CD4-positive, alpha-beta T cell treated with Interleukin-10 for 1 hour (primary cell): ENCODE results near the gene PLA2R1.

Source experiments
- DNase-seq: peaks from one replicate; pipeline ENCODE4 v3.0.0-alpha.2; 2020

Gene PLA2R1

DNA sequence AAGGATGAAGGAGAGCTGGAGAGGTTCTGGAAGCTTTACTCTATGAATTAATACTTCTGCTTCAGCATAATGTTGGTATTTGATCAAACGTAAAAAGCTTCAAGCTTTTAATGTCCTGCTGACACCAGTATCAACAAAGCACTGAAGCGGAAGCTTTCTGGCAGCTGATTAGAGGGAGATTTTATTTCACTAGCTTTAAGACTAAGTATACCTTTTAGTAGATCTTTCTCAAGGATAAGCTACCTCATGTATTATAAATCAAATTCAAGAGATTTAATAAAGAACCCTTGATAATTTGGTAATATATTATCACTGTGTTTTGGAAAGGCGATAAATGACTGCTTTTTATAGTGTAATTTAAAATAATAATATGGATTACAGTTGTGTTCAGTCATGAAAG, 136.4 kb downstream of the PLA2R1 start:
- DNase-seq: no peak

DNA sequence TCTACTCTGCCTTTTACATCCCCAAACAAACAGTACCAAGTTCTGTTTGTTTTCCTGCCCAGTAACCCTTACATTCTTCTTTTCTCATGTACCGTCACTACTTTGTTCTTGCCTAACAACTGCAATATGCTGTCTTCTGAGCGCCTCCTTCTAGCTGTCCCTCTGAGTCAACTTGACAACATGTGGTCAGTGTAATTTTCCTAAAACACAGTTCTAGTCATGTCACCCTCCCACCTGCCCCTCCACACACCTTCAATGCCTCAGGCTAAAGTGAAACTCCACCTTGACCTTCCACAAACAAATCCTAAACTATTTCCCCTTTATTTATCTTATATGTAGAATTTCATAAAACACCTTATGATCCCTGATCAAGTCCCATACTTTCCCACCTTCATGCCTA, 139.9 kb downstream of the PLA2R1 start:
- no peak for DNase-seq

DNA sequence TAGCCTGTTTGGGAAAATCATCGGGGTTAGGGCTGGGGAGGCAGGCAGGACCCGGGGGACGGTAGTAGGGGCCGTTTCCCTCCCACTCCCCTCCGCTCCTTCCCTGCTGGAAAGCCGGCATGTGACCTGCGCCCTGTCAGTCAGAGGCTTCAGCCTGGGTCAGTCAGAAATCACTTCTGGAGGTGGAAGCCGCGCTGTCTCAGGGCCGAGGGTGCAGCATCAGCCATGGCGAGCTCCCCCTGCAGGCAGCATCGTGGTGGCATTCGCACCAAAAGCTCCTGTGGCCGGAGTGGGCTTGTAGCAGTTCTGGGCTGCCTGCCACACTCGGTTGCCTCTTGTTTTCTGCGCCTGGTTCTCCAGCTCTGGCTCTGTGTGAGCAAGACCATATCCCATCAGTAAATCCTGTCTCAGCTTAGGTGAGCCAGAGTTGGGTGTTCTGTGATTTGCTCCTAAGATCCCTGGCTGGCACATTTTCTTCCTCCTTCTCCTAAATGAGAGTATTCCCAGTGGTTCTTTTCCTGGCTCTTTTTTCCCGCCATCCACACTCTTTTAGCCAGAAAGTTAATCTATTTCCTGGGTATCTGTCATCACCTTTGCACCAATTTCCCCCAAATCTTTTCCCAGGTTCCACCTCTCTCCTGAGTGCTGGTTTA, 140.5 kb downstream of the PLA2R1 start:
- peak; percentile 70 for DNase-seq

DNA sequence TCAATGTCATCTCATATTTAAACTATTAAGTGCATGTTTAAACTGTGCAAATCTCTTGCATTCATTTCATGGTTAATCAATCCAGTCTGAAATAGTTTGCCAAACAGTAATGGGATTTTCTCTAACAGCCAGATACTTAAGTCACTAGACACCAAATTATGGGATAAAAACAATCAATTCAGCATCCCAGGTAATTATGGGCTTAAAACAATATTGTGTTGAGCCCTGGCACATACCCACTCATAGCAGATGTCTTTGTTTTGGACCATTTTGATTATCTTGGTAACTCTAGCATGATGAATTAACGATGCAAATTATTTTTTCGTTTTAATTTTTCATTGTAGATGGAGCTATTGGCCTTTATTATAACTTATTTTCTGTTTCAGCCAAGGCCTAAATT, 145.9 kb downstream of the PLA2R1 start:
- no peak for DNase-seq

DNA sequence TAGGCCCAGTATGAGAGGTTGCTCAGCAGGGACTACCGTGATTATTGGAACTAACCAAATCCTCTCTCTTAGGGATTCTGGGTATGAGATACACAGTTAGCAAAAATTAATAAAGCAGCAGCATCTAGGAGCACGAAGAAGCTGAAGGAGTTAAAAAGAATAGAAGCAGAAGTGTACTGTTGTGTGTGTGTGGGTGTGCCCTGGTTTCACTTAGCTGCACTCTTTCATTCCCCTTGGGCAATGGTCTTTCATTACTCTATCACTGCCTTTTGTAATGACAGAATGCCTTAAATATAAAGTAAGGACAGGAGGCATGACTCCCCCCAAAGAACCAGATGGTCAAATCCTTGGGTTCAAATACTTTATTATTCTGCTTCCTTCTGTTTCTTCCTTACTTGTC, 148.5 kb downstream of the PLA2R1 start:
- no peak for DNase-seq

DNA sequence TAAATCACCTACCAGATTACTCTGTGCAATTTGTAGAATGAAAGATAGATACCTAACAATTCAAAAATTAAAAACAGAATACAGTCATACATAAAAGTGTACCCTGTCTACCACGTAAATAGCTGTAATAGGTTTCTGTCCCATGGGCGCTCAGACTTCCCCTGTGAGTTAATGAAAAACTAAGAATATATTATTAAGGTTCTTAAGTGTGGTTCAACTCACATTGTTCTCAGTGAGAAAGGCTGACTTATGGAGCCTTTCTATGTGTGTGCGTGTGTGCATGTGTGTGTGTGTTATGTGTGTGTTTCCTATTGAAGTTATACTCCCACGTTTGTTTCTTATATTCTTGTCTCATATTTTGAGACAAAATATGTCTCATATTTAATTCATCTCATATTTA, 149.8 kb downstream of the PLA2R1 start:
- no peak for DNase-seq

DNA sequence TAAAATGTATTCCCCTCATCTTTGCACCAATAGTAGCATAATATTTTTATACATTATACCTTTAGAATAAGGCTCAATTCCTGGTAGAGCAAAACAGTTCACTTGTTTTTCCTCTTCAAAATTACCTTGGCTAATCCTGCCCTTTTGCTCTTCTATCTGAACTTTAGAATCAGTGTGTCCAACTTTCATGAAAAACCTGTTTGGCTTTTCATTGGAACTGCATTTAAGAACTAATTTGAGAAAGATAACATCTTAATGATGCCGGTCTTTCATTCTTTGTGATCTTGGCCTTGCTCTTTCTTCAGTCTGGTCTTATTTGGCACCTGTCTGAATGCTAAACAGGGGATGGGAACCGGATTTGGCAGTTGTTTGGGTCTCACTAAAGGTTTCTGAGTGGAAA, 151.5 kb downstream of the PLA2R1 start:
- DNase-seq: no peak

DNA sequence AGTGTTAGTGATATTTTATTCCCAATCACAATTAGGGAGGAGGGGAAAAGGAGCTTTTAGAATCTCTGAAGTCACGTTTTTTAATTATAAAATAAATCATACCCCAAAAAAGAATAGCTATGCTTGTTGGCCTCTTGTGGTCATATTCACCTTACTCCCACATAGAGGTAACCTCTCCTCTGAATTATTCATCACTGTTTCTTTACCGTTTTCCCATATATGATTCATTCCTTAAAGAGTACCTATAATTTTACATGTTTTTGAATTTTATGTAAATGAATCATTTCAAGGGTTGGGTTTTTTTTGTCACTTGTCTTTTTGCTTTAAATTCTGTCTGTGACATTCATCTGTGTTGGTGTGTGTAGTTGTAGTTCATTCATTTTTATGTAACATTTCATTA, 153.8 kb downstream of the PLA2R1 start:
- no peak for DNase-seq

DNA sequence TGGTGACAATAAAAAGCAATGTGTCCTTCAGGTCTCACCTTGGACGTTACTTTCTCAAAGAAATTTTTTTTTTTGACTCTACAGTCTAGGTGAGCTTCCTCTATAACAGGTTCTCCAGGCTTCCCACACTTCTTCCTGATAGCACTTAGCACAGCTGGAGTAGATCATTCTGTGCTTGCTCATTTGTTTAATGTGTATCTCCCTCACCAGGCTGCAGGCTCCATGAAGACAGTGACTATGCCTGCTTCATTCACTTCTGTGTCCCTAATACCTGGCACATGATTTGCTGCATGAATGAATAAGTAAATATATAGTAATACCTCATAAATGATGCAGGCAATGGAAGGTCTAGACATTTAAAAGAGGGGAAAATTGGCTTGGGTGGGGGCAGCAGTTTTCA, 154.5 kb downstream of the PLA2R1 start:
- DNase-seq: no peak

DNA sequence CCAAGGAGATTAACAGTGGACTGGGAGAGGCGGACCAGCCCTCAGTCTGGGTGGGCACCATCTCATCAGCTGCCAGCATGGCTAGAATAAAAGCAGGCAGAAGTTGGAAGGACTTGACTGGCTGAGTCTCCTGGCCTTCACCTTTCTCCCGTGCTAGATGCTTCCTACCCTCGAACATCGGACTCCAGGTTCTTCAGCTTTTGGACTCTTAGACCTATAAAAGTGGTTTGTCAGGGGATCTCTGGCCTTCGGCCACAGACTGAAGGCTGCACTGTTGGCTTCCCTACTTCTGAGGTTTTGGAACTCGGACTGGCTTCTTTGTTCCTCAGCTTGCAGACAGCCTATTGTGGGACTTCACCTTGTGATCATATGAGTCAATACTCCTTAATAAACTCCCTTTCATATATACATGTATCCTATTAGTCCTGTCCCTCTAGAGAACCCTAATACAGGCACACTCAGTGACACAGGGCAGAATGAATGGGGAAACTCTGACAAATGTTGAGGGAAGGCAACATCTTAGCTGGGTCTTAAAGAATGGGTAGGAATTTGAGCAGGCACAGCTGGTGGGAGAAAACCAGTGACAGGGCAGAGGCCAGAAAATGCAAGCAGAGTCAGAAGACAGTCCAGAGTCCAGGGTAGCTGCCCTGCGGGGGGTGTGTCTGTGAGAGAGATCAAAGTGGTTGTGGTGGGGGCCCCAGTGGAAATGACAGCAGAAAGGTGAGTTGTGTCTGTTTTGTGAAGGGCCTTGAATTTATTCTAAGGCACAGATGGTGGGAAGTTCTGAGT, 156.3 kb downstream of the PLA2R1 start:
- DNase-seq: no peak

DNA sequence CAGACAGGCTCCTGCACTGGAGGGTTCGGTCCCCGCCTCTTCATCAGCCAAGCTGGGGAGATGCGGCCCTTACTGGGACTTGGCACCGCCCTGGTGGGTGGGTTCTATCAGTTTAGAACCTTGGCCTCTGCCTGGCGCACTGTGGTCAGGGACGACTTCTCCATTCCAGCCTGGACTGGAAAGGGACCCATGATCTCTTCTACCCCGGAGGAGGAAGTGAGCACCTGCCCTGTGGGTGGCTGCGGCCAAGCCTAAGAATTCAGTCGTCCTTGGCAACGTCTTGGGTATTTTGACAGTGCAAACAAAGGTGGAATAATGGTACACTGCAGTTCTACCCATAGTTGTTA, 157.5 kb downstream of the PLA2R1 start:
- no peak for DNase-seq

DNA sequence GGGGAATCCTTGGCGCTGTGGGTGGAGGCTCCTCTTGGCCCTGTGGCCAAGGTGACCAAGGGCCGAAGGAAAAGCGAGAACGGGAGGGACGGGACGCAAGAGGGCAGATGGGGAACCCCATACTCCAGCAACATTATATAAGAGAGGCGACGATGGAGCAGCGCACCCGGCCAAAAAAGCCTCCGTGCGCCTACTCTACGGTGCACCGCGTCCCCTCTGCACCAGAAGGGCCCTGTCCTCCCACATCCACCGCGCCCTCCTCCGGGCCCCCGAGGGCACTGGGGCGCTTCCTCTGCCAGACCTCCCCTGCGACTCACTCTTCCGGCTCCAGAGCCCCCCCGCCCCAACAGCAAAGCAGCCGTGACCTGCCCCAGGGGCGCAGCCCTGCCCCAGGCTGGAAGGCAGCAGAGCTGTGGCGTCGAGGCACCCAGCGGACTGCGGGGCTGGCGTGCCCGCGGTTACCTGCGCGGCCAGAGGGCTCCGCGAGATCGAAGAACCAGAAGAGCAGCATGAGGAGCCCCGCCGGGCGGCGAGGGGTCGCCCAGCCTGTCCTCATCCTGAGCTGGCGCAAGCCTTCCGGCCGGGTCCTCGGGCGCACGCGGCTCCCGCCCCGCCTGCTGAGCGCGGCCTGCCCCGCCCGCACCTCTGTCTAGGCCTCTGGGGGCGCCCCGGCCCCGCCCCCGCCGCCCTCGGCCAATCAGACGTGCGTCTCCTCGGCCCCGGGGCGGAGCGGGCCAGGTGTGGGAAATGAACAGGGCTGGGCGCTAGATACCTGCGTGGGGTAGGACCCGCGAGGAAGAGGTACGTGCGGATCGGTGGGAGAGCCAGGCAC, 158.1 kb downstream of the PLA2R1 start, which contains the start of gene LY75:
Gene LY75 (minus strand): TSS at position 630 of the 832 bp plus-strand sequence.
- peak; percentile 87 for DNase-seq

DNA sequence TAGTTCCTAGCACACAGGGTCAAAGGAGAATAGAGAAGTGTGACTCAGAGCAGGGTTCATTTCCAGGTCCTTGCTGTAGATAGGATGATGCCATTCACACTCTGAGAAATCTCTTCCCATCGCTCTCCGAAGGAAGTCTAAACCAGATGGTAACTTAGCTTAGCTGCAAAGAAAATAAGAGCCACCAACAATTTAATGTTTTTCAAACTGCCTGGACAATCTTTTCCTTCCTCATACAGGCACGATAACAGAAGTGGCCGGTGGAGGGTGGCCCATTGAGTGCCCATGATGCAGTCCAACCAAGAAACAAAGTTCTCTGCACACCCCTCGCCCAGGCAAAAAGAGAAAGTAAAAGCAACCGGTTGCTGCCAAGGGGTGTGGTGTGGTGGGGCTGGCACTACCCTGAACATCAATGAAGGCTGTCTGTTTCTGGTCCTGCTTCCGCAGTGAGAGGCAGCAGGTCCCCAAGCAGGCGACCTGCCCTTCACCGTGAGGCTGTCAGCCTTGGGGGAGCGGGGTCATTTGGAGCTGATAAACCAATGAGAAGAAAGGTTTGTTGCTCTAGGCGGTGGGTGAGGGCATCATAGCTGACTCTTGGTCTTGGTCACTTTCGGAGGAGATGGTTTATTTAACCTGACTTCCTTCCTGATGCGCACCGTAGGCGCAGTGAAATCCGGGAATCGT, 158.8 kb downstream of the PLA2R1 start:
- DNase-seq: peak; percentile 77

DNA sequence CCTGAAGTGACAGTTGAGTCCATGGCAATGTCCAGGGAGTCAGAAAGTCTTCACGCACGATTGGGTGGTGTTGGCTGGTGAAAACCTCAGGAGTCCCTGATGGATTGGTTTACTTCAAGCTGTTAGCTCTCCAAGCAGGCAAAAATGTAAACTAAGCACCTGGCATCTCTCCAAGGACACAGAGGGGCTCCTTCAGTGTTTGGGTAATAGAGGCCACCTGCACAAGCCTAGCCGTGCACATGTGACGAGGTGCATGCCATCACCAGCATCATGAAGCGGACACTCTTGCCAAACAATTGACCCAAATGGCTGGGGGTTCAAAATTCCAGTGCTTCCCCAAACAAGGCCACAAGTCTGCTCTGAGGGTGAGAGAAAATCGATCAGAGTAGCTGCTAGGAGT, 159.7 kb downstream of the PLA2R1 start:
- no peak for DNase-seq

DNA sequence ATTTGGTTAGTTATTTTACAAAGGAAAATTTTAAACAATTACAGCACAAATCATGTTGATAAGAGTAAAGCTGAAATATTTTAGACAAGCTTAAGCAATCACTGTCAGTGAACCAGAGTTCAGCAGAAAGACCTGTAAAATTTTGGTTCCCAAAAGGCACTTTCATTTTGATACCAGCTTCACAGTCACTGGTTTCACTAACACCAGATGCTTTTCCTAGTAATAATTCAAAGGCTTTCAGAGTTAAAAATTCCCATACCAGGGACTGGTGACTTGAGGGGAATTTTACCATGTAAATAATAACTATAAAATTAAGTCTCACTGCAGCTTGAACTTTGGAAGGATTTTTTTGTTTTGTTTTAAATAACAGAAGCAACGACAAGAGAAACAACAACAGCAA, 162.1 kb downstream of the PLA2R1 start:
- no peak for DNase-seq

DNA sequence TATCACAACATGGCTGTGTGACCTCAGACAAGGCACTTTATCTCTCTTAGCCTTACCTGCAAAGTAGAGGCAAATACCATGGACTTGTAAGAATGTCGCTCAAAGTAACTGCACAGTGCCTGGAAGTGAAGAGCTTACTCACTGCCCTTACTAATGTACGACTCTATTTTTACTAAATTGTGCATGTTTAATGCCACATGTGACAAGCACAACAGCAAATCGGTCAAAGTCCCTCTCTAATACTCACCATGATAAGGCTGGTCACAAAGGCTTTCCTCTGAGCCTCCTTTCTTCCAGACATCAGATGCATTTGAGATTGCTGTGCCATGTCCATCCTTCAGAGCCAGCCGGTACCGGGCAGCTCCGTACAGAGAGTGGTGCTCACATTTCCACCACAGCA, 164.0 kb downstream of the PLA2R1 start:
- no peak for DNase-seq

DNA sequence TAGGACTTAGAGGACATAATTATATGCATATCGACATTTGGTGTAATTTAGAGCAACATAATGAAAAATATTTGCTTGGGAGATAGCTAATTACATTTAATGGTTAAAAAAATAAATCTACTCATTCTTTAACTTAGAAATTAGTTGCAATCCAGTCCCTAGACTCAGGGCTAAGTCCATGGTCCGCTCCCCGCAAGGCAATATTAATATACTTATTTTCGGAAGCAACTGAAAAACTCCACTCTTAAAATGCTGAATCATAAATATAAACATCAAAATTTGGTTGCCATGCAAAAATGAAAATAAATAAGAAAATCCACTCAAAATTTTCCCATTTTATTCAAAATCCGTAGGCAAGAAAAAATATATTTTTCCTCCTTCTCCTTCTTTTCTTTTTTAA, 164.7 kb downstream of the PLA2R1 start:
- DNase-seq: no peak

DNA sequence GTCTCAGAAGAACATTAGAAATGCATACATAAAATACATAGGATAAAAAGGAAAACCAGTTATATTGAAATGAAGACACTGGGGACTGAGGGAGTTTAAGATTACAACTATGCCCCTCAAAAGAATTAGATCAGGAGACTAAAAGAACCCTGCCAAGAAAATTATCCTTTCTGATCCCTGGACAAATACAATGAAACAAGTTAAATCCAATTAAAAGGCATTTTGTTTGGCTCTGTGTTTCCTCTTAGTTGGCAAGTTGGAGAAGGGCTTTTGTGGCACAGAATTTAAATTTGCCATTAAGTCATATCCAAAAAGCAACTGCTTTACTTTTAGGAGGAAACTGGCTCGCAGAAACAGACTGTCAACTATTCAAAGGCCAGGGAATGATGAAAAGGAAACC, 165.3 kb downstream of the PLA2R1 start:
- no peak for DNase-seq

DNA sequence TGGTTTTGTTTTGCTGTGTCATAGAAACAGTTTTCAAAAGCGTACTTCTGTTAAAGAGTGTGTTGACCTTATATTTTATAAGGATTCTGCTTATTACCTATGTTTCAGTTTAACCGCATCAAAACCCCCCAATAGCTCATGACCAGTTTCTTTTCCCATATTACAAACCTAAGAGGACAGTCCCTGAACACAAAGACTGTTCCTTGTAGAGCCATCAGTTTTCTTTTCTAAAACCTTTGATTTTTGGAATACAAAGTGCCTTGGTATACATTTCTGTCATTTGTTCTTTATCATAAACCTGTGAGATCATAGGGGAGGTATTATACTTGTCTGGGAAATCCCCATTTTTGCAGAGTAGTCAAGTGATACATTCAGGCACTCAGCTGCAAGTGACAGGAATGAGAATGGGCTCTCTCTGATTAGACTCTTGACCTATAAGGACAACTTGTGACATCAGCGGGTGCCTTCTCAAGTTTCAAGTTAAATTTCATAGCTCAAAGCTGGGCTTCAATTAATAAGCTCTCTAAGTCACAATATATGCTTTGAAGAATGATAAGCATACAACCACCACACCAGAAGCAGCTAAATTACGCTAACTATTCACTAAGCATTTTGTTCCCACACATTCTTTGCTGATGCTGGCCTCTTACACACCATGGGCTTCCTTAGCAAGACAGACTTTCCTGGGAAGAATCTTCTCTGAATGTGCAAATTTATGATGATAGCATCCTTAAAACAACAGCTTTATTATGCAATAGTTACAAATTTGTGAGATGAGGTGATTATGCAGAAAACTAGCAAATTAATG, 167.0 kb downstream of the PLA2R1 start:
- DNase-seq: no peak

DNA sequence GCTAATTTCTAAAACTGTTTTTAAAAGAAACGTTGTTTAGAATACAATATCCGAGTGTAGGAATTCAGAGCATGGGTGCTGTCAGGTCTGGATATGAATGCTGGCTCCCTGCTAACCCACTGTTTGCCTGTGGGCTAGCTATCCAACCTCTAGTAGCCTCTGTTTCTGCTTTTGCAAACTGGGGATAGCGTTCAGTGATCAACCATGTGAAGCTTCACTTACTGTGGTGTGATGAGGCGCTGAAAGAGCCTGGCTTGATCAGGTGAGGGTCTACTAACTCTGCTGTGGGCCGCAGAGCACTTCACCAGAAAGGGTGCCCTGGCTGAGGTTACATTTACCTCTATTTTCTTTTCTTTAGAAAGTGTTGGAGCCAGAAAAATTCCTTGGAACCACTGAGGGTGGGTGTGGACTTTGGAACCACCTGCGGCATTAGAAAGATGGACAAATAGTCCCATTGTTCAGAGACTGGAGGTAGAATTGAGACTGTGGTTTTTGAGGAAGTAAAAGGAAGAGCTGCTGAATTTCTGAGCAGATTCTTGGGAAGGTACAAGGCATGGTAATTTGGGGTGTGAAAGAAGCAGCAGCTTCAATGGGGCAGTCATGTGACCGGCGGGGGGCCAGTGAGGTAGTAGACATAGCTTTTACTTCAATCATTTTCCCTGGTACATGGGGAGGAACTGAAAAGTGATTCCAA, 168.1 kb downstream of the PLA2R1 start:
- DNase-seq: no peak

DNA sequence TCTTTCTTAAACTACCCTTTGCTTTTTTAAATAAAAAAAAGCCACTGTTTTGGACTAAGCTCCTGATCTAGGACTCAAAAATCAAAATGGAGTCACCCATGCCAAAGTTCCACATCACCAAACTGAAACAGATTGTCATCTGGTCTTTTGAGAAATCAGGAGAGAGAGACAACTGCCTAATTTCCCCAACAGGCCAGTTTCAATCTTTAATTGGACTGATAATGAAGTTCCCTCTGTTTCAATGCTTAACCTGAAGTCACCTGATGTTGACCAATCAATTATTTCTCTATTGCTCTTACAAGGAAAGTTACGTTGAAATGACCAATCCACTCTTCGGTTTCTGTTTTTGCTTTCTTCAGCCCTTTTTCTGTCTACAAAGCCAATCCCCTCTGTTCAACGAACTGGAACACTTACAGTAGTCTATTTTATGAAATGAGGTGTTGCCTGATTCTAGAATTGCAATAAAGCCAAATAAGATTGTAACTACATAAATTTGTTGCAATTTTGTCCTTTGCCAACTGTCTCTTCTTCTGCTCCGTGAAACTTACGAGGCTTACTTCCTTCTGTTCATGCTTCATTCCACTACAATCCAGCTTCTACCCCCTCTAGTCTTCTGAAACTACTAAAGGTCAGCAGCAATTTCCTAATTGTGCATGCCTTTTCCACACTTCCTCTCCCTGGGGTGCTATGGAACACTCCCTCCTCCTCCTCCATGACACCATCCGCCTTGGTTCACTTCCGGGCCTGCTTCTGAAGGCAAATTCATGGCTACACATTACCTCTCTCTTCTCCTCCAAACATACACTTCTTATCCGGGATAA, 169.2 kb downstream of the PLA2R1 start:
- no peak for DNase-seq
